Left lung (tissue), 10 donors: ENCODE measurements around the gene IGSF9B. TPM values are rescaled to one million over a fixed set of nuclear protein-coding genes. Genes with fewer than 3 reads are reported as not detected.
A peak's percentile ranks its signal among the peaks of the same experiment; 100 is the strongest.

Experiments
- ATAC-seq: fragments of 200-7000 bp; cut with Tn5 transposase; one replicate; pipeline ENCODE4 v1.9.1; 2020; ENCODE audit warnings: moderate library complexity
- DNase-seq, 4 donors: peaks; one replicate each; pipeline ENCODE4 v3.0.0-alpha.2; 2013 to 2020
- H3K27ac ChIP-seq, 2 donors: fragments of 200-600 bp; sonication (generic) in 1 of 2; one replicate each; pipeline versions ENCODE4 v1.5.0 to v1.8.0; 2020 to 2021
- H3K27me3 ChIP-seq, 2 donors: fragments of 200-600 bp; sonication (generic) in 1 of 2; one replicate each; pipeline versions ENCODE4 v1.5.0 to v1.8.0; 2020 to 2021
- H3K36me3 ChIP-seq, 2 donors: fragments of 200-600 bp; sonication (generic) in 1 of 2; one replicate each; pipeline versions ENCODE4 v1.5.0 to v1.8.0; 2020 to 2021
- H3K4me1 ChIP-seq, 2 donors: fragments of 200-600 bp; one replicate each; pipeline ENCODE4 v1.8.0; 2021
- H3K4me3 ChIP-seq, 2 donors: fragments of 200-600 bp; sonication (generic) in 1 of 2; one replicate each; pipeline versions ENCODE4 v1.5.0 to v1.8.0; 2020 to 2021; ENCODE audit warnings: mild to moderate bottlenecking in 1 of 2
- H3K9me3 ChIP-seq, 2 donors: fragments of 200-600 bp; sonication (generic) in 1 of 2; one replicate each; pipeline versions ENCODE4 v1.5.0 to v1.8.0; 2020 to 2021
- CTCF ChIP-seq, 2 donors: fragments of 200-600 bp; sonication (generic) in 1 of 2; IDR thresholded peaks; one replicate each; pipeline versions ENCODE4 v1.5.0 to v1.8.0; 2021; ENCODE audit warnings: antibody characterized with exemption in 2 of 2
- intact Hi-C, 2 donors: fragments of 100-400 bp; cut with DNase I; formaldehyde crosslinking; loops; one replicate each; pipeline versions ENCODE4 v1.11.2 to v1.14.2; 2022
- polyA plus RNA-seq, 6 donors: library from polyadenylated mRNA; unstranded; fragments of 120-200 nt; gene quantifications; one replicate each; pipeline ENCODE4 v1.2.1, GENCODE V29; 2013; ENCODE audit not compliant: insufficient read length in 6 of 6
- total RNA-seq, 2 donors: library from RNA; stranded (reverse); fragmentation: NEBNext Ultra II Directional; extraction: Animal tissue kit (Norgen Biotek cat#: 25700); gene quantifications; one replicate each; pipeline ENCODE4 v1.2.1, GENCODE V29; 2021
- donor health status: DM: no; HTN: yes; CAD: no.
- donor health status: DM: no; HTN: no; CAD: no.

IGSF9B gene
- total and polyA plus RNA-seq, 8 donors = 1.8 to 9.9 (median 2.8) TPM

GRCh38 chr11:133978794-133979193, 22.0 kb upstream of the IGSF9B start:
- Histone ChIP-seq H3K27ac (no peak overlapping the region), H3K27me3 (peaks cover 0 to 25% of the 10 kb centered on the region in 2 donors), H3K9me3 (no peaks in the 10 kb centered on the region), H3K4me1 (no peaks in the 10 kb centered on the region), H3K36me3 (no peaks in the 10 kb centered on the region), H3K4me3 (no peak overlapping the region)
- intact Hi-C loops = no loop called here
- DNase-seq (no peak), ATAC-seq (no peak)
- TF ChIP-seq CTCF (IDR thresholded peaks at IDR 0.05) = no peak

GRCh38 chr11:133977067-133977677, 20.4 kb upstream of the IGSF9B start:
- Histone ChIP-seq H3K27ac (no peak overlapping the region), H3K4me3 (no peak overlapping the region), H3K9me3 (no peaks in the 10 kb centered on the region), H3K4me1 (no peaks in the 10 kb centered on the region), H3K36me3 (no peaks in the 10 kb centered on the region), H3K27me3 (peaks cover 0 to 25% of the 10 kb centered on the region in 2 donors)
- ATAC-seq (no peak), DNase-seq (peak in 1 of 4 donors; percentile 37)
- intact Hi-C loops = no loop called here
- TF ChIP-seq CTCF (IDR thresholded peaks at IDR 0.05) = no peak

GRCh38 chr11:133975488-133975849, 18.7 kb upstream of the IGSF9B start:
- intact Hi-C loops = no loop called here
- Histone ChIP-seq H3K27me3 (peaks cover 0 to 30% of the 10 kb centered on the region in 2 donors), H3K36me3 (no peaks in the 10 kb centered on the region), H3K9me3 (no peaks in the 10 kb centered on the region), H3K4me3 (no peak overlapping the region), H3K4me1 (no peaks in the 10 kb centered on the region), H3K27ac (no peak overlapping the region)
- DNase-seq (no peak), ATAC-seq (no peak)
- TF ChIP-seq CTCF (IDR thresholded peaks at IDR 0.05) = no peak

GRCh38 chr11:133974836-133975487, 18.2 kb upstream of the IGSF9B start:
- H3K27me3 ChIP-seq = peaks cover 0 to 32% of the 10 kb centered on the region in 2 donors
- H3K36me3 ChIP-seq = no peaks in the 10 kb centered on the region
- peak in 1 of 4 donors; percentile 51 for DNase-seq
- H3K9me3 ChIP-seq = no peaks in the 10 kb centered on the region
- no peaks in the 10 kb centered on the region for H3K4me1 ChIP-seq
- no peak overlapping the region for H3K4me3 ChIP-seq
- H3K27ac ChIP-seq = no peak overlapping the region
- TF ChIP-seq CTCF (IDR thresholded peaks at IDR 0.05) = no peak
- ATAC-seq = no peak
- intact Hi-C loops = no loop called here

- ATAC-seq = no peak
- TF ChIP-seq CTCF (IDR thresholded peaks at IDR 0.05) = no peak
- intact Hi-C loops = no loop called here
Measured at GRCh38 chr11:133971881-133972280, 15.1 kb upstream of the IGSF9B start.

More at GRCh38 chr11:133971881-133972280, 15.1 kb upstream of the IGSF9B start:
- H3K9me3 ChIP-seq = no peaks in the 10 kb centered on the region
- H3K4me1 ChIP-seq = no peaks in the 10 kb centered on the region
- no peak overlapping the region for H3K27ac ChIP-seq
- H3K27me3 ChIP-seq = peaks cover 0 to 50% of the 10 kb centered on the region in 2 donors
- peak in 1 of 4 donors; percentile 57 for DNase-seq
- H3K4me3 ChIP-seq = no peak overlapping the region
- H3K36me3 ChIP-seq = no peaks in the 10 kb centered on the region
